ENCODE data around the gene LPCAT1.

The LPCAT1 gene

GRCh38 chr5:1419476-1420210 is 104.1 kb downstream of the LPCAT1 start:
- DNase-seq: no peak

GRCh38 chr5:1418921-1419280 is 104.9 kb downstream of the LPCAT1 start:
- no peak for DNase-seq

DNA sequence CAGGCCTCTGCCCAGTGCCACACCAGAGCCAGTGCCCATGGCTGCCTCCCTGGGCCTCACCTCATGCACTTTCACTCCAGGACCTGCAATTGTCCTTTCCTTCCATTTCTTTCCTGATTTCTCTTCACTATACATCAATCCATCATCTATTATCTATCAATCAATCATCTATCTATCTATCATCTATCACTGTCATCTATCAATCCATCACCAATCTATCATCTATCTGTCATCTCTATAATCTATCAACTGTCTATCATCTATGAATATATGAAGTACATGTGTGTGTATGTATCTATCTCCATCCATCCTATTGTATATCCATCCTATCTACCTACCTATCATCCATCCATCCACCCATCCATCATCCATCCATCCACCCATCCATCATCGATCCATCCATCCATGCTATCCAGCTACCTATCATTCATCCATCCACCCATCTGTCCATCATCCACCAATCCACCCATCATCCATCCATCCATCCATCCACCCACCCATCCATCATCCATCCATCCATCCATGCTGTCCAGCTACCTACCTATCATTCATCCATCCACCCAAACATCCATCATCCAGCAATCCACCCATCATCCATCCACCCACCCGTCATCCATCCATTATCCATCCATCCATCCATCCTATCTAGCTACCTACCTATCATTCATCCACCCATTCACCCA is 105.4 kb downstream of the LPCAT1 start:
- DNase-seq: no peak

GRCh38 chr5:1417586-1418225 is 106.1 kb downstream of the LPCAT1 start:
- DNase-seq: no peak

- no peak for DNase-seq
Measured at GRCh38 chr5:1416856-1417469, 106.8 kb downstream of the LPCAT1 start.

DNA sequence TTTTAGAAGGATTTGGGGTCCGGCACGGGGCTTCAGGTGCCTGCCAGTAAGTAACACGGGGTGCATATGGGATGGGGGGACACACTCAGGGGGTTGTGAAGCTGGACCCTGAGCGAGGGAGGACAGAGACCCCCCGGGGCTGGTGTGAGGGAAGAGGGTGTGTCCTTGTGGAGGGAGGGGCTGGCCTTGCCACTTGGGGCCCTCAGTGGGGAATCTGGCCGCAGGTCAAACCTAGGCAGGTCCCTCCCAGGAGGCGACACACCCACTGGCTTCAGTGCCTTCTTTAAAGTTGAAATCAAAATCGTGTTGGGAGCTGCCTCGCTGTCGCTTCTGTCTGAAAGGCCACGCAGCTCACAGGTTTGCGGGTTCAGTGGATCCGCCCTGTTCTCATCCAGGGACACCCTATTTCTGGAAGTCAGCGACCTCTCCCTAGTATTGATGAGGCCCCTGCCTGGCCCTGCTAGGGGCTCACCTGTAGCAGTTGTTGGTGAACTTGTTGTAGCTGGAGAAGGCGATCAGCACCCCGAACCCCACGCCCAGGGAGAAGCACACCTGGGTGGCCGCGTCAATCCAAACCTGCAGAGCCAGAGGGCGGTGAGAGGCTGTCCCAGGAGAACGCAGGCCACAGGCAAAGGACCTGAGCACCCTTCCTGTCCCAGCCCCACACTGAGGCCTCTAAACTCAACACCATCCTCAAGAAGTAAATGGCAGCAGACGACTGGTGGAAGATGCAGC is 108.0 kb downstream of the LPCAT1 start:
- no peak for DNase-seq

GRCh38 chr5:1415059-1415425 is 108.7 kb downstream of the LPCAT1 start:
- no peak for DNase-seq

DNA sequence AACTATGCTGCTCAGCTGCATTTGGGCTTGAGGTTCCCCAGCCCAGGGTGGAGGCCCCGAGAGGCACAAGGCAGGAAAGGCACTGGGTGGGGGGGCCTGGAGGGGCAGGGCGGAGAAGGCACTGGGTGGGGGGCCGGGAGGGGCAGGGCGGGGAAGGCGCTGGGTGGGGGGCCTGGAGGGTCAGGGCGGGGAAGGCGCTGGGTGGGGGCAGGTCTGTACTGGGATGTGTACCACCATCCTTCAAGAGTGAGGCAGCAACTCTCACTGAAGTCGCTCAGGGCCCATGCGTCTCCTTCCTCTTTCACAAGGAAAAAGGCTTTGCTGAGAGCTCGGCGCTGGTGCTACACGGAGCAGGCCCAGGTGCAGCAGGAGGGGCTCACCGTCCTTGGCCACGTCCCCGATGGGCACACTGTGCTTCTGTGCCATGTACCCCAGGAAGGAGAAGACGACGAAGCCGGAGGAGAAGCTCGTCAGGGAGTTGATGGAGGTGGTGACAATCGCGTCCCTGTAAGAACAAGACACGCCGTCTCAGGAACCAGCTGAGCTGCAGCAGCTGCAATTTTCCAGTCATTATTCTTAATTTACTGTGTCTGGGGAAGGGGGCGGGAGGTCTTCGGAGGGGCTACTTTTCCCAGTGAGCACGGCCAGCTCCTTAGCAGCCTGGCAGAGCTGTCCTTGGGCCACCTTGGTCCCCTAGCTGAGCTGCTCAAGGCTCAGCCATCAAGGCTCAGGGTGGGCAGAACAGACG is 109.3 kb downstream of the LPCAT1 start:
- DNase-seq: no peak

DNA sequence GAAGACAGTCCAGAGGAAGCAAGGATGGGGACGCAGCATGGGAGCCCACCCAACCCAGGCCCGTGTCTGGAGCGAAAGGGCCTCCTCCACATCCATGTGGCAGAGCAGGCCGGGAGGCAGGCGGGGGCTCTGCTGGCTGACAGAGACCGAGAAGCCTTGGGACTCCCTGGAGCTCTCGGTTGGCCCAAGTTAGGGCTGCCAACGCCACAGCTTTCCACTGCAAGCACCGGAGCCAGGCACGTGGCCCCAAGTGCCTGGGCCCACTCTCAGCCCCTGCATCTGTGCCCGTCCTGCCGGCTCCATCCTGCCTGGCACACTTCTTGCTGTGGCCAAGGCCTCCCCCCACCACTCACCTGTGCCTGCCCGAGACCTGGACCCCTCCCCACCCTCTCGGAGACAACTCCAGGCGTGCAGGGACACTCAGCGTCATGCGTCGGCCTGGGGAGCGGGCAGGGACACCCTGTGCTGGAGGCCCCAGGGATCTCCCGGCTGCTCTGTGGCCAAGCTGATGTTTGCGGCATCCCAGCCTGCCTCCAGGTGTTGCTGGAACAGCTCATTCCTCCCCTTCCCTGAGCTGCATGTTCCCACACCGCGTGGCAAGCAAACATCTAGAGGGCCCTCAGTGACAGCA is 110.0 kb downstream of the LPCAT1 start:
- no peak for DNase-seq

DNA sequence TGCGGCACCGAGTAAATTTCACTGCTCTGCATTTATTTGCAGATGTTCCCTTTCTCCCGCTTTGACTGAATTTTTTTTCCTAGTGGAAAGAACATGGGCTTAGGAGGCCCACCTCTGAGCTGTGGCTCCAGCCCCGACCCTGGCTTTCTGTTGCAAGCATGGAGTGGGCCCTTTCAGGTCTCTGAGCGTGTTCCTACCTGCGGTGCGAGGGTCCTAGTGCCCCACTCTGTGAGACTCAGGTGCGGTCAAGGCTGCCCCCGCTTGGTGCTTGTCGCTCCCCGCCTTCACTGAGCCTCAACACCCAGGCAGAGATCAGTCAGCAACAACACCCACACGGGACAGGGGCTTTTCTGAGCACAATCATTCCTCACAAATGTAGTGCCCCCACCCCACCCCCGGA is 110.5 kb downstream of the LPCAT1 start:
- no peak for DNase-seq

DNA sequence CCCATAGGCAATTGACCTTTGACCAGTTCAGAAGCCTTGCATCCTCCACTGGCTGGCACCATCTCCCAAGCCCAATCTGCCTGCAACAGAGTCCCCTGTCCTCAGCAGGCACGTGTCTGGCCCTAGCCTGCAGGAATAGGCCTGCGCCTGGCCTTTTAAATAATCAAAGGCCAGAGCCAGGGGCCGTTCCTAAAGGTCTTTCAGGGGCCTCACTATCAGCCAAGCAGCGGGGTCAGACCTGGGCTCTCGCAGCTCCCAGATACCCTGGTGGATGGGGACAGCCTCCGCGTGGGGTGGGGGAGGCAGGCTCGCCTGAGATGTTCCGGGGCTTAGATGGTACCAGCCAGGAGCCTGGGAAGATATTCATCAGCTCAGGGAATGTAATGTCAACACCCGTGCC is 111.1 kb downstream of the LPCAT1 start:
- DNase-seq: no peak

GRCh38 chr5:1412163-1412562 is 111.6 kb downstream of the LPCAT1 start:
- DNase-seq: no peak
